Endodermal cell (in vitro differentiated cells): ENCODE results near the gene CCKAR. TPM values are rescaled to one million over a fixed set of nuclear protein-coding genes. Genes with fewer than 3 reads are reported as not detected.
"Not testable (repeated sequence)": the region's sequence is repeated elsewhere in the genome, so short reads cannot be mapped to it uniquely, and the experiment has no call there.

Experiments used
- DNase-seq: peaks from one replicate; pipeline ENCODE4 v3.0.0-alpha.2; 2017
- H3K27ac ChIP-seq: 2 replicates; pipeline ENCODE4 v1.5.1; 2013; ENCODE audit warnings: mild to moderate bottlenecking, low read depth, low read length, moderate library complexity
- H3K27me3 ChIP-seq: 2 replicates; pipeline ENCODE4 v1.6.1; 2013; ENCODE audit warnings: mild to moderate bottlenecking, low read length, moderate library complexity; ENCODE audit not compliant: insufficient read depth, control insufficient read depth, poor library complexity, severe bottlenecking
- H3K36me3 ChIP-seq: 2 replicates; pipeline ENCODE4 v1.7.0; 2013; ENCODE audit warnings: mild to moderate bottlenecking, low read length, moderate library complexity; ENCODE audit not compliant: control insufficient read depth, insufficient read depth
- H3K4me1 ChIP-seq: one replicate; pipeline ENCODE4 v1.7.0; 2013; ENCODE audit warnings: low read length; ENCODE audit not compliant: control insufficient read depth, insufficient read depth
- H3K4me3 ChIP-seq: 2 replicates; pipeline ENCODE4 v1.5.1; 2013; ENCODE audit warnings: mild to moderate bottlenecking, low read length, moderate library complexity
- H3K9ac ChIP-seq: 2 replicates; pipeline ENCODE4 v1.6.1; 2013; ENCODE audit warnings: mild to moderate bottlenecking, low read length, moderate library complexity; ENCODE audit not compliant: poor library complexity, severe bottlenecking; ENCODE audit errors: extremely low read depth
- H3K9me3 ChIP-seq: 2 replicates; pipeline ENCODE4 v1.6.1; 2013; ENCODE audit warnings: mild to moderate bottlenecking, low read length, moderate library complexity; ENCODE audit not compliant: control insufficient read depth
- H3K27ac Mint-ChIP-seq: 2 replicates; pipeline ENCODE4 v1.8.0; 2020; ENCODE audit warnings: mixed read lengths
- H3K27me3 Mint-ChIP-seq: 2 replicates; pipeline ENCODE4 v1.8.0; 2021; ENCODE audit warnings: mild to moderate bottlenecking, mixed read lengths; ENCODE audit not compliant: insufficient read depth
- H3K36me3 Mint-ChIP-seq: 2 replicates; pipeline ENCODE4 v1.8.0; 2020; ENCODE audit warnings: low read depth, mixed read lengths
- H3K4me1 Mint-ChIP-seq: 2 replicates; pipeline ENCODE4 v1.8.0; 2020; ENCODE audit warnings: mixed read lengths
- H3K4me3 Mint-ChIP-seq: 2 replicates; pipeline ENCODE4 v1.8.0; 2020; ENCODE audit warnings: mild to moderate bottlenecking, moderate library complexity, mixed read lengths
- H3K9me3 Mint-ChIP-seq: 2 replicates; pipeline ENCODE4 v1.8.0; 2020; ENCODE audit warnings: mild to moderate bottlenecking, mixed read lengths
- CTCF ChIP-seq: fragments of 200-600 bp; sonication (generic); conservative IDR thresholded peaks from 2 replicates; pipeline ENCODE4 v1.5.0; 2021; ENCODE audit warnings: antibody characterized with exemption, mild to moderate bottlenecking
- WGBS, 2 experiments: methylation state at CpG; one replicate each; pipeline versions ENCODE4 v1.1.5 to v1.1.7; 2013; ENCODE audit warnings: missing lambda C conversion rate in 2 of 2, mixed read lengths in 1 of 2; ENCODE audit not compliant: insufficient coverage in 1 of 2, insufficient read length in 1 of 2; 5-methylcytosine and 5-hydroxymethylcytosine counted together
- total RNA-seq, 2 donors: library from RNA; stranded (reverse); fragmentation: NEBNext Ultra II Directional in 1 of 2; extraction: Animal tissue kit (Norgen Biotek cat#: 25700) in 1 of 2; gene quantifications; 2 replicates in 1 of 2; 3 replicates in 1 of 2; pipeline ENCODE4 v1.2.1, GENCODE V29; 2021

CCKAR gene
- total RNA-seq, 2 donors from 2014 or later, result not detected

GRCh38 chr4:26503427-26503826 is 13.1 kb upstream of the CCKAR start:
- Mint-ChIP-seq H3K9me3 (no peaks in the 10 kb centered on the region), H3K27ac (no peak overlapping the region), H3K4me1 (no peaks in the 10 kb centered on the region), H3K4me3 (no peak overlapping the region), H3K36me3 (no peaks in the 10 kb centered on the region), H3K27me3 (no peaks in the 10 kb centered on the region)
- no peaks in the 10 kb centered on the region for H3K27me3 ChIP-seq
- DNase-seq, result no peak
- 87 to 95% methylated on average over 5 of the region's 5 CpGs for WGBS, 2 experiments
- H3K4me1 ChIP-seq, result no peaks in the 10 kb centered on the region
- no peaks in the 10 kb centered on the region for H3K9me3 ChIP-seq
- no peak overlapping the region for H3K9ac ChIP-seq
- no peak for TF ChIP-seq CTCF
- no peak overlapping the region for H3K27ac ChIP-seq
- no peaks in the 10 kb centered on the region for H3K36me3 ChIP-seq
- no peak overlapping the region for H3K4me3 ChIP-seq

GRCh38 chr4:26500565-26500999 is 10.3 kb upstream of the CCKAR start:
- not testable (repeated sequence) for H3K4me3 Mint-ChIP-seq, H3K36me3 ChIP-seq, H3K9me3 Mint-ChIP-seq, H3K27ac ChIP-seq, H3K4me3 ChIP-seq, DNase-seq, H3K27me3 Mint-ChIP-seq, H3K27ac Mint-ChIP-seq, H3K27me3 ChIP-seq, H3K9me3 ChIP-seq, H3K4me1 ChIP-seq, H3K9ac ChIP-seq, H3K4me1 Mint-ChIP-seq, H3K36me3 Mint-ChIP-seq
- WGBS, 2 experiments, result 89 to 91% methylated on average over 4 to 9 of the region's 9 CpGs

GRCh38 chr4:26496207-26496783 is 6.0 kb upstream of the CCKAR start:
- Histone ChIP-seq H3K36me3 (no peaks in the 10 kb centered on the region), H3K27me3 (no peaks in the 10 kb centered on the region), H3K27ac (no peak overlapping the region), H3K9me3 (no peaks in the 10 kb centered on the region), H3K4me3 (no peak overlapping the region), H3K4me1 (no peaks in the 10 kb centered on the region), H3K9ac (no peak overlapping the region)
- H3K4me3 Mint-ChIP-seq, result no peak overlapping the region
- peak; percentile 32 for TF ChIP-seq CTCF
- peaks cover 3% of the 10 kb centered on the region for H3K27me3 Mint-ChIP-seq
- no peak overlapping the region for H3K27ac Mint-ChIP-seq
- no peaks in the 10 kb centered on the region for H3K4me1 Mint-ChIP-seq
- no peak for DNase-seq
- H3K36me3 Mint-ChIP-seq, result no peaks in the 10 kb centered on the region
- no peaks in the 10 kb centered on the region for H3K9me3 Mint-ChIP-seq
- WGBS, 2 experiments, result 83 to 88% methylated on average over 5 to 8 of the region's 8 CpGs

GRCh38 chr4:26493461-26493860 is 3.2 kb upstream of the CCKAR start:
- no peak for DNase-seq
- H3K36me3 ChIP-seq, result no peaks in the 10 kb centered on the region
- Mint-ChIP-seq H3K4me3 (no peak overlapping the region), H3K9me3 (no peaks in the 10 kb centered on the region), H3K4me1 (peaks cover 5% of the 10 kb centered on the region), H3K36me3 (no peaks in the 10 kb centered on the region), H3K27ac (no peak overlapping the region), H3K27me3 (peaks cover 13% of the 10 kb centered on the region)
- WGBS, 2 experiments, result 92 to 100% methylated on average over 2 to 4 of the region's 4 CpGs
- no peak overlapping the region for H3K4me3 ChIP-seq
- H3K4me1 ChIP-seq, result no peaks in the 10 kb centered on the region
- no peak for TF ChIP-seq CTCF
- peaks cover 8% of the 10 kb centered on the region for H3K27me3 ChIP-seq
- no peaks in the 10 kb centered on the region for H3K9me3 ChIP-seq
- H3K9ac ChIP-seq, result no peak overlapping the region
- H3K27ac ChIP-seq, result no peak overlapping the region
